Measurements from ENCODE around the gene CLDN4. TPM values are rescaled to one million over a fixed set of nuclear protein-coding genes. Genes with fewer than 3 reads are reported as not detected.

The CLDN4 gene
- total and polyA plus RNA-seq, 9 of the 15 experiments (the other 6 are each of a cell fraction or from before 2014, with no cell fraction given), result 0.05 to 0.60 (median 0.06) TPM; not detected in 3

GRCh38 chr7:73828107-73828803, 2.5 kb upstream of the CLDN4 start (continued):
- 0 out of 2 replicates have a peak, but pooled peaks have one; percentile 25 for TF ChIP-seq FOXJ2 (tag; IDR thresholded peaks at IDR 0.05)
- no peak for TF ChIP-seq SIN3B (IDR thresholded peaks at IDR 0.05; ENCODE audit: low read depth)
- TF ChIP-seq TAF9B (IDR thresholded peaks at IDR 0.05; ENCODE audit: partially characterized antibody), result no peak
- TF ChIP-seq ZNF584 (CRISPR knock-in tag; IDR thresholded peaks at IDR 0.05; ENCODE audit: low read depth), result 0 out of 2 replicates have a peak, but pooled peaks have one; percentile 42
- no peak for TF ChIP-seq TAF15 (IDR thresholded peaks at IDR 0.05; ENCODE audit: low read depth, low read length)
- TF ChIP-seq MTA1 (IDR thresholded peaks at IDR 0.05; ENCODE audit: borderline replicate concordance), result peak; percentile 14; the same call in 1 of the 2 replicates
- TF ChIP-seq CREM (IDR thresholded peaks at IDR 0.05; ENCODE audit: low read depth), result peak; percentile 68; the same call in 1 of the 2 replicates
- TF ChIP-seq SMARCC2 (IDR thresholded peaks at IDR 0.05; ENCODE audit: low read depth), result 0 out of 2 replicates have a peak, but pooled peaks have one; percentile 33
- peak; percentile 48; the same call in 1 of the 2 replicates for TF ChIP-seq RAD51 (IDR thresholded peaks at IDR 0.05; ENCODE audit: borderline replicate concordance, low read depth)
- peak; percentile 71; the same call in 1 of the 2 replicates for TF ChIP-seq SMARCA4 (IDR thresholded peaks at IDR 0.05)
- peak; percentile 97 for TF ChIP-seq JUND (IDR thresholded peaks at IDR 0.05; ENCODE audit: borderline replicate concordance, low read depth, low read length)
- TF ChIP-seq JUND (tag; IDR thresholded peaks at IDR 0.05; ENCODE audit: borderline replicate concordance, low read depth, low read length), result peak; percentile 97
- TF ChIP-seq ATF1 (CRISPR knock-in tag; IDR thresholded peaks at IDR 0.05), result no peak
- peak; percentile 63; the same call in 1 of the 2 replicates for TF ChIP-seq ATF1 (tag; IDR thresholded peaks at IDR 0.05)
- TF ChIP-seq TAF7 (tag; IDR thresholded peaks at IDR 0.05), result no peak
- TF ChIP-seq ZNF431 (CRISPR knock-in tag; IDR thresholded peaks at IDR 0.05), result no peak
- peak; percentile 96 for TF ChIP-seq JUN (IDR thresholded peaks at IDR 0.05; ENCODE audit: borderline replicate concordance, low read depth, low read length)
- no peak for TF ChIP-seq JUN (CRISPR knock-in tag; IDR thresholded peaks at IDR 0.05; ENCODE audit: borderline replicate concordance)
- TF ChIP-seq FOS (IDR thresholded peaks at IDR 0.05; ENCODE audit: extremely low read depth, insufficient read length), result no peak
- TF ChIP-seq BHLHE40 (IDR thresholded peaks at IDR 0.05; ENCODE audit: low read length), result no peak; the same call in 1 of the 2 replicates
- peak; percentile 97 for TF ChIP-seq ATF3 (IDR thresholded peaks at IDR 0.05)
- 0 out of 2 replicates have a peak, but pooled peaks have one; percentile 45 for TF ChIP-seq ATF3 (CRISPR knock-in tag; conservative IDR thresholded peaks at IDR 0.05)
- peak; percentile 70 for TF ChIP-seq DPF2 (IDR thresholded peaks at IDR 0.05)
- TF ChIP-seq TARDBP (IDR thresholded peaks at IDR 0.05), result no peak
- no peak for TF ChIP-seq LCOR (CRISPR knock-in tag; IDR thresholded peaks at IDR 0.05)
- TF ChIP-seq TOE1 (IDR thresholded peaks at IDR 0.05; ENCODE audit: borderline replicate concordance), result peak; percentile 17; the same call in 1 of the 2 replicates
- TF ChIP-seq TOE1 (CRISPR knock-in tag; IDR thresholded peaks at IDR 0.05; ENCODE audit: borderline replicate concordance, low read depth), result no peak
- TF ChIP-seq MYNN (IDR thresholded peaks at IDR 0.05), result peak; percentile 98
- peak; percentile 56; the same call in 1 of the 2 replicates for TF ChIP-seq MYNN (CRISPR knock-in tag; IDR thresholded peaks at IDR 0.05)
- no peak for TF ChIP-seq ZNF740 (CRISPR knock-in tag; IDR thresholded peaks at IDR 0.05)
- TF ChIP-seq ZNF740 (tag; IDR thresholded peaks at IDR 0.05), result peak in 1 of 2 experiments; percentile 78; a peak in 2 of 4 replicates
- TF ChIP-seq TGIF2 (CRISPR knock-in tag; IDR thresholded peaks at IDR 0.05), result no peak

Data from K562 (cell line).